GM23248 (cell line): Measurements from ENCODE around the gene PPP4R2. TPM values are rescaled to one million over a fixed set of nuclear protein-coding genes. Genes with fewer than 3 reads are reported as not detected.

Experiments used
- DNase-seq: peaks from one replicate; pipeline ENCODE4 v3.0.0-alpha.2; 2015
- H2AFZ ChIP-seq: fragments of 200-600 bp; sonication (generic); 2 replicates; pipeline ENCODE4 v1.6.1; 2016; ENCODE audit warnings: antibody characterized with exemption
- H3F3A ChIP-seq: fragments of 200-600 bp; sonication (generic); 2 replicates; pipeline ENCODE4 v1.6.1; 2016; ENCODE audit warnings: mild to moderate bottlenecking, antibody characterized with exemption, mixed run types; ENCODE audit not compliant: insufficient read depth
- H3K27ac ChIP-seq: fragments of 200-600 bp; sonication (generic); 2 replicates; pipeline ENCODE4 v1.5.1; 2016; ENCODE audit warnings: mild to moderate bottlenecking
- H3K27me3 ChIP-seq: fragments of 200-600 bp; sonication (generic); replicated peaks from 2 replicates; pipeline ENCODE4 v1.6.1; 2016; ENCODE audit warnings: mild to moderate bottlenecking; ENCODE audit not compliant: insufficient read depth
- H3K36me3 ChIP-seq: fragments of 200-600 bp; sonication (generic); 2 replicates; pipeline ENCODE4 v1.6.1; 2016; ENCODE audit warnings: low read depth, mild to moderate bottlenecking
- H3K4me1 ChIP-seq: fragments of 200-600 bp; sonication (generic); 2 replicates; pipeline ENCODE4 v1.6.1; 2016; ENCODE audit warnings: mild to moderate bottlenecking; ENCODE audit not compliant: insufficient read depth
- H3K4me2 ChIP-seq: fragments of 200-600 bp; sonication (generic); one replicate; pipeline ENCODE4 v1.6.1; 2016; ENCODE audit warnings: mild to moderate bottlenecking; ENCODE audit not compliant: unreplicated experiment
- H3K4me3 ChIP-seq: fragments of 200-600 bp; sonication (generic); 2 replicates; pipeline ENCODE4 v1.5.1; 2016; ENCODE audit warnings: mild to moderate bottlenecking
- H3K79me2 ChIP-seq: fragments of 200-600 bp; sonication (generic); 2 replicates; pipeline ENCODE4 v1.6.1; 2016; ENCODE audit warnings: mild to moderate bottlenecking; ENCODE audit not compliant: insufficient read depth
- H3K9ac ChIP-seq: fragments of 200-600 bp; sonication (generic); 2 replicates; pipeline ENCODE4 v1.6.1; 2016; ENCODE audit warnings: mild to moderate bottlenecking
- H3K9me2 ChIP-seq: fragments of 200-600 bp; sonication (generic); 2 replicates; pipeline ENCODE4 v1.6.1; 2016; ENCODE audit warnings: mixed run types, mild to moderate bottlenecking, moderate library complexity; ENCODE audit not compliant: insufficient read depth
- H3K9me3 ChIP-seq: fragments of 200-600 bp; sonication (generic); one replicate; pipeline ENCODE4 v1.6.1; 2017; ENCODE audit warnings: low read depth
- H4K20me1 ChIP-seq: fragments of 200-600 bp; sonication (generic); 2 replicates; pipeline ENCODE4 v1.6.0; 2016; ENCODE audit not compliant: insufficient read depth
- EZH2 ChIP-seq: fragments of 200-600 bp; sonication (generic); IDR thresholded peaks from 2 replicates; pipeline ENCODE4 v1.6.1; 2018; ENCODE audit warnings: antibody characterized with exemption, mild to moderate bottlenecking; ENCODE audit not compliant: insufficient read depth, poor library complexity, severe bottlenecking
- EZH2phosphoT487 ChIP-seq: fragments of 200-600 bp; sonication (generic); IDR thresholded peaks from 2 replicates; pipeline ENCODE4 v1.6.1; 2018; ENCODE audit warnings: antibody characterized with exemption, moderate library complexity, mild to moderate bottlenecking, low read depth; ENCODE audit not compliant: insufficient read depth
- WGBS, 2 experiments: methylation state at CpG; one replicate each; pipeline ENCODE4 v1.1.6; 2015 to 2017; ENCODE audit warnings: low lambda C conversion rate in 2 of 2, low coverage in 1 of 2; ENCODE audit errors: missing lambda C conversion rate in 2 of 2; 5-methylcytosine and 5-hydroxymethylcytosine counted together
- in situ Hi-C: fragments of 300-500 bp; cut with MboI; formaldehyde crosslinking; loops from 2 replicates; pipeline ENCODE4 v1.15.0; 2020
- polyA plus RNA-seq: library from polyadenylated mRNA; unstranded; fragments of >200 nt; fragmentation: Nextera tagmentation; extraction: Ambion mirVana; gene quantifications from 2 replicates; pipeline ENCODE4 v1.2.1, GENCODE V29; 2016
- total RNA-seq: library from RNA; depleted of rRNA; stranded (reverse); fragments of >200 nt; shearing (Covaris generic); gene quantifications from 2 replicates; pipeline ENCODE4 v1.2.3, GENCODE V29; 2014

The PPP4R2 gene
- total and polyA plus RNA-seq, 2 experiments from 2014 or later: 31.6 to 46.6 TPM

DNA sequence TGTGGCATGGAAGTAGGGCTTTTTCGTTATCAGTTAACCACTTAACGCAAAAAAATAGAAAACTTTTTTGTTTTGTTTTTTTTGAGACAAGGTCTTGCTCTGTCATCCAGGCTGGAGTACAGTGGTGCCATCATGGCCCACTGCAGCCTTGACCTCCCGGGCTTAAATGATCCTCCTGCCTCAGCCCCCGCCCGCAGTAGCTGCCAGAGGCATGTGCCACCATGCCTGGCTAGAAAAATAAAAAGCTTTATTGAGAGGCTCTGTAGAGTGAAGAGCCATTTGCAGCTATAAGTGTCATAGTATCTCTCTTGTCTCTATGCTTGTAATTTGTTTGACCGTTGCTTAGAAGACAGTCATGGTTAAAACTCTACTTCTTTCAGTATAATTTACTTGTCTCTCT lies 13.5 kb downstream of the PPP4R2 start:
- TF ChIP-seq EZH2phosphoT487: no peak
- no peak for TF ChIP-seq EZH2
- 94 to 99% methylated on average over 6 of the region's 6 CpGs for WGBS, 2 experiments
- H3K4me2 ChIP-seq: no peak overlapping the region
- H3K9ac ChIP-seq: no peak overlapping the region
- H3K27me3 ChIP-seq: no peaks in the 10 kb centered on the region
- in situ Hi-C loops: no loop called here
- H3F3A ChIP-seq: peaks cover 9% of the 10 kb centered on the region; the same call in 1 of the 2 replicates
- no peak overlapping the region for H3K27ac ChIP-seq
- peaks cover 100% of the 10 kb centered on the region for H3K79me2 ChIP-seq
- H3K9me3 ChIP-seq: no peaks in the 10 kb centered on the region
- H3K9me2 ChIP-seq: no peaks in the 10 kb centered on the region
- peaks cover 8% of the 10 kb centered on the region; the same call in 1 of the 2 replicates for H3K4me1 ChIP-seq
- no peak overlapping the region for H2AFZ ChIP-seq
- no peak overlapping the region for H3K4me3 ChIP-seq
- no peak for DNase-seq
- peaks cover 17% of the 10 kb centered on the region for H4K20me1 ChIP-seq
- H3K36me3 ChIP-seq: peaks cover 15% of the 10 kb centered on the region; the same call in 1 of the 2 replicates

DNA sequence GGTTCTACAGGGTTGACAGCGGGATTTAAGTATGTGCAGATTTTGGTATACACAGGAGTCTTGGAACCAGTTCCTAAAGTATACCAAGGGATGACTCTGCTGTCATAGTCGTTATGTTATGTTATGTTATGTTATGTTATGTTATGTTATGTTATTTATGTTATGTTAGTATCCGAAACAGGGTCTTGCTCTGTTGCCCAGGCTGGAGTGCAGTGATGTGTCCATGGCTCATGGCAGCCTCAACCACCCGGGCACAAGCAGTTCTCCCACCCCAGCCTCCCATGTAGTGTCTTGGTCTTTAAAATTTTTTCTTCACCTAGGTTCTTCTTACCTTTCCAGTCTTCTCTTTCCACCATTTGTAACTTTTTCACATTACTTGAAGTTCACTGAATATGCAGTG lies 21.7 kb downstream of the PPP4R2 start:
- Histone ChIP-seq H3K79me2 (peaks cover 100% of the 10 kb centered on the region), H4K20me1 (peaks cover 26% of the 10 kb centered on the region)
- TF ChIP-seq EZH2: no peak
- no peak for TF ChIP-seq EZH2phosphoT487

DNA sequence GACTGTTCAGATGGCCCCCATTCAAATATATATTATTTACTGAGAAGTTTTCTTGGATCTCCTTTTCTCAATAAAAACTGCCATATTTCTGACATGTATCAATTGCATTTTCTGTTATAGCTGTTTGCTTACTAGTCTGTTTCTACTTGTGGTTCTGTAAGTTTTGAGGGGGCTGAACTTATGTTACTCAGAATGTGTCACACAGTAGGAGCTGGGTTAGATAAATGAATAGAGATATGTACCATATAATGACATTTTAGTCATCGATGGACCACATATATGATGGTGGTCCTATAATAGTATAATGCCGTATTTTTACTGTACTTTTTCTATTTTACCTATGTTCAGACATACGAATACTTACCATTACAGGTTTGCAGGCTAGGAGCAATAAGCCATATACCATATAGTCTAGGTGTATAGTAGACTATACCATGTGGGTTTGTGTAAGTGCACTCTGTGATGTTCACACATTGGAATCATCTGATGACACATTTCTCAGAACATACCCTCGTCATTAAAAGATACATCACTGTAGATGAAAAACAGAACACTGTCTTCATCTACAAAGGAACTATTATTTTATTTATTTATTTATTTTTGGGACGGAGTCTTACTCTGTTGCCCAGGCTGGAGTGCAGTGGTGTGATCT lies 22.3 kb downstream of the PPP4R2 start:
- no peaks in the 10 kb centered on the region for H3K36me3 ChIP-seq
- H3K9me3 ChIP-seq: no peaks in the 10 kb centered on the region
- no peak overlapping the region for H2AFZ ChIP-seq
- DNase-seq: peak; percentile 37
- no peaks in the 10 kb centered on the region for H3K27me3 ChIP-seq
- H3K4me3 ChIP-seq: no peak overlapping the region
- peaks cover 100% of the 10 kb centered on the region for H3K79me2 ChIP-seq
- no peak overlapping the region for H3K9ac ChIP-seq
- WGBS, 2 experiments: 61 to 68% methylated on average over 5 of the region's 5 CpGs
- H4K20me1 ChIP-seq: peaks cover 26% of the 10 kb centered on the region
- TF ChIP-seq EZH2: no peak
- TF ChIP-seq EZH2phosphoT487: no peak
- peaks cover 28% of the 10 kb centered on the region for H3K4me1 ChIP-seq
- H3K4me2 ChIP-seq: no peak overlapping the region
- H3K27ac ChIP-seq: no peak overlapping the region
- H3K9me2 ChIP-seq: no peaks in the 10 kb centered on the region
- in situ Hi-C loops: no loop called here
- H3F3A ChIP-seq: no peaks in the 10 kb centered on the region; the same call in 1 of the 2 replicates

More for the DNA sequence above, 21.7 kb downstream of the PPP4R2 start:
- Histone ChIP-seq H3F3A (no peaks in the 10 kb centered on the region; the same call in 1 of the 2 replicates), H3K9me2 (no peaks in the 10 kb centered on the region), H2AFZ (no peak overlapping the region), H3K36me3 (no peaks in the 10 kb centered on the region), H3K4me2 (no peak overlapping the region), H3K27me3 (no peaks in the 10 kb centered on the region), H3K9ac (no peak overlapping the region), H3K9me3 (no peaks in the 10 kb centered on the region), H3K4me3 (no peak overlapping the region), H3K27ac (no peak overlapping the region), H3K4me1 (peaks cover 28% of the 10 kb centered on the region)
- DNase-seq: no peak
- WGBS, 2 experiments: 83 to 96% methylated on average over 4 of the region's 4 CpGs
- in situ Hi-C loops: no loop called here

DNA sequence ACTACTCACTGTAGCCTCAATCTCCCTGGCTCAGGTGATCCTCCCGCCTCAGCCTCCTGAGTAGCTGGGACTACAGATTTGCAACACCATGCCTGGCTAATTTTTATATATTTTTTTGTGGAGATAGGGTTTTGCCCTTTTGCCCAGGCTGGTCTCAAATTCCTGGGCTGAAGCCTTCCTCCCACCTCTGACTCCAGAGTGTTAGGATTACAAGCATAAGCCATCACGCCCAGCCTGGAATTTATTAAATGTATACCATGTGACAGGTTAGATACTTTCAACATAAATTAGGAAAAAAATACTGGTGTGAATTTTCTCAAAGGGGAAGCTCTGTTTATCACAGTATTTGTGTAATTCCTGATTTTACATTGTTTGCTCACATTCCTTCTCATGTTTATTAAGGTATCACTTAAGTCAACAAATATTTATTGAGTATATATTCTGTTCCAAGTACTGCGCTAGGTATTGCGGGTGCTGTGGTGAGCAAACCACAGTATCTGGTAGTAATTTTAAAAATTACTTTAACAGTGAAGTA lies 24.8 kb downstream of the PPP4R2 start:
- Histone ChIP-seq H3K36me3 (no peaks in the 10 kb centered on the region), H3K4me2 (no peak overlapping the region), H3K27ac (no peak overlapping the region), H3K4me1 (peaks cover 28% of the 10 kb centered on the region), H4K20me1 (peaks cover 43% of the 10 kb centered on the region), H3K9me2 (no peaks in the 10 kb centered on the region), H3K9ac (no peak overlapping the region), H2AFZ (no peak overlapping the region), H3K79me2 (peaks cover 100% of the 10 kb centered on the region), H3K4me3 (no peak overlapping the region), H3K27me3 (no peaks in the 10 kb centered on the region), H3K9me3 (no peaks in the 10 kb centered on the region), H3F3A (no peaks in the 10 kb centered on the region; the same call in 1 of the 2 replicates)
- WGBS, 2 experiments: 62 to 70% methylated on average over 4 of the region's 4 CpGs
- no peak for TF ChIP-seq EZH2
- TF ChIP-seq EZH2phosphoT487: no peak
- no peak for DNase-seq
- in situ Hi-C loops: no loop called here
